Measurements from ENCODE around the gene RASSF1.
"Not testable (repeated sequence)": the region's sequence is repeated elsewhere in the genome, so short reads cannot be mapped to it uniquely, and the experiment has no call there.

Gene RASSF1

GRCh38 chr3:50290161-50290641 lies 50.4 kb downstream of the RASSF1 start:
- in situ Hi-C loops (cut with HindIII; ENCODE audit: low sequenced_read_pairs): no loop called here

GRCh38 chr3:50289130-50289529 lies 51.5 kb downstream of the RASSF1 start:
- in situ Hi-C loops (cut with HindIII; ENCODE audit: low sequenced_read_pairs): no loop called here

GRCh38 chr3:50288387-50289007 lies 52.1 kb downstream of the RASSF1 start:
- in situ Hi-C loops (cut with HindIII; ENCODE audit: low sequenced_read_pairs): no loop called here

DNA sequence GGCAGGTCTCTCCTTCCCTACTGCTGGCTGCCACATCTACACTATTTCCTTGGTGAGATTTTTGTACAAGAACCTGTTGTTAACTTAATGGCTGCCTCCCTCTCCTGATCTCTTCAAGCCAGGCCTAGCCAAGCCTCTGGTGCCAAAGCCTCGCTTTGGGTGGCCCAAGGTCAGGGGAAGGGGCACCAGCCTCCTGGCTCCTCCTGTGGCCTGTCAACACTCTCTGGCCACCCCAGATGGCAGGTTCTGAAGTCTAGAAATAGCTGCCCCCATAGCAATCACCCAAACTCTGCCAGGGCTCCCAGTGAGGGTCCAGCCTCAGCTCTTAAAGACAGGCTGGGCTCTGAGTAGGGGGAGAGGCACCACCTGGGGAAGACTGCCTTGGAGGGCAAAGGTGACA lies 53.4 kb downstream of the RASSF1 start:
- in situ Hi-C loops (cut with HindIII; ENCODE audit: low sequenced_read_pairs): no loop called here

DNA sequence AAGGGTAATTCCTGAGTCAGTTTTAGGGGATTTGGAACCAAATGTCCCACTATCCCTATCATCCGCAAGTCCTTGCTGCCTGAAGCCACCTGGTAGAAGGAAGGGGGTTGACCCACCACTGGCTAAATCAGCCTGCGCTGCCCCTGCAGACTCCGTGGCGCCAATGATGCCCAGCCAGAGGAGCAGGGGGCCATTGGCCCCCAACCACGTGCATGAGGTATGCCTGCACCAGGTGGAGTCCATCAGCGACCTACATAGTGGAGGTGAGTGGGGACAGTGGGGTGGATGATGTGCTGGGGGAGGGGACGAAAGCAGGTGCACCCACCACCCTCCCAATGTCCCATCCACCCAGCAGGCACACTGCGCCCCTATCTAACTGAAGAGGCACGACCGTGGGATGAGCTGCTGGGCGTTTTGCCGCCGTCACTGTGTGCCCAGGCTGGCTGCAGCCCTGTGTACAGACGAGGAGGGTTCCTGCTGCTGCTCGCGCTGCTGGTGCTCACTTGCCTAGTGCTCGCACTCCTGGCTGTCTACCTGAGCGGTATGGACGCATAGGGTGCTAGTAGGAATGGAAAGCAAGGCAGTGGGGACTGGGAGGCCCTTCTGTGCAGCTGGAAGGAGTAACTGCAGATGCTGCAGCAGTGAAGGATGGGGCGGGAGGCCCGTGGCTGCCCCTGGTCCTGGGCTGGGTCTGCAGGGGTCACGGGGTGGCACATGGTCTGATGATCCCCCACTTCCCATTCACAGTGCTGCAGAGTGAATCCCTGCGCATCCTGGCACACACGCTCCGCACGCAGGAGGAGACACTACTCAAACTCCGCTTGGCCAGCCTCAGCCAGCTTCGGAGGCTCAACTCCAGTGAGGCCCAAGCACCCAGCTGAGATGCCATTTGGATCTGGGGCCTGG lies 54.1 kb downstream of the RASSF1 start:
- in situ Hi-C loops (cut with HindIII; ENCODE audit: low sequenced_read_pairs): no loop called here

DNA sequence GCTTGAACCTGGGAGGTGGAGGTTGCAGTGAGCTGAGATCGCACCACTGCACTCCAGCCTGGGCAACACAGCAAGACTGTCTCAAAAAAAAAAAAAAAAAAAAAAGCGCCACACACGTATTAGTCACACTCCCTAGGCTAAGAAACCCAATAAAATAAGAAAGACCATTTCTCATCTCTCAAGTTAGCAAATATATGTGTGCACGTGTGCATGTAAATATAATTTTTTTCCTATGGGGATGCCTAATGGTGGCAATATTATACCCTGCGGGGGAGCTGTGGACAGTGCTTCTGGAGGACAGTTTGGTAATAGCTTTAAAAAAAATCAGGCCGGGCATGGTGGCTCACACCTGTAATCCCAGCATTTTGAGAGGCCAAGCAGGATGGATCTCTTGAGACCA lies 56.5 kb downstream of the RASSF1 start:
- in situ Hi-C loops (cut with HindIII; ENCODE audit: low sequenced_read_pairs): not testable (repeated sequence)
